HG03060 (cell line): ENCODE measurements around the gene KIFAP3.
"Not testable (repeated sequence)": the region's sequence is repeated elsewhere in the genome, so short reads cannot be mapped to it uniquely, and the experiment has no call there.

Source experiments
- ATAC-seq: cut with Tn5 transposase; IDR thresholded peaks from one replicate; pipeline ENCODE4 v1.9.1; 2021; ENCODE audit warnings: low read depth, moderate number of reproducible peaks; ENCODE audit not compliant: unreplicated experiment

KIFAP3 gene

DNA sequence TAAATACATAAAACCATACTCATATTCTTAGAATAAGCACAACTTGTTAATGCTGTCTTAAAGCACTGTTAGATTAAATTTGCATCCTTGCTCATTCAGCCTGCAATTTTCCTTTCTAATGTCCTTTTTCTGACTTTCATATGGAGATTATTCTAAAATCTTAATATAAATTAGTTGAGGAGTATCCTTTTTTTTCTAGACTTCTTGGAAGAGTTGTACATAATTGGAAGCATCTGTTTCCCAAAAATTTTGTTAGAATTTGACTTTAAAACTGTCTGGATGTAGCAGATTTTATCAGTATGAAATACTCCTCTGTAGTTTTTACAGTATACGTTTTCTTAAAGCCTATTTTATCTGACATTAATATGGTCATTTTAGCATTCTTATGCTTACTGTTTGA lies 9.7 kb downstream of the KIFAP3 start:
- no peak for ATAC-seq

DNA sequence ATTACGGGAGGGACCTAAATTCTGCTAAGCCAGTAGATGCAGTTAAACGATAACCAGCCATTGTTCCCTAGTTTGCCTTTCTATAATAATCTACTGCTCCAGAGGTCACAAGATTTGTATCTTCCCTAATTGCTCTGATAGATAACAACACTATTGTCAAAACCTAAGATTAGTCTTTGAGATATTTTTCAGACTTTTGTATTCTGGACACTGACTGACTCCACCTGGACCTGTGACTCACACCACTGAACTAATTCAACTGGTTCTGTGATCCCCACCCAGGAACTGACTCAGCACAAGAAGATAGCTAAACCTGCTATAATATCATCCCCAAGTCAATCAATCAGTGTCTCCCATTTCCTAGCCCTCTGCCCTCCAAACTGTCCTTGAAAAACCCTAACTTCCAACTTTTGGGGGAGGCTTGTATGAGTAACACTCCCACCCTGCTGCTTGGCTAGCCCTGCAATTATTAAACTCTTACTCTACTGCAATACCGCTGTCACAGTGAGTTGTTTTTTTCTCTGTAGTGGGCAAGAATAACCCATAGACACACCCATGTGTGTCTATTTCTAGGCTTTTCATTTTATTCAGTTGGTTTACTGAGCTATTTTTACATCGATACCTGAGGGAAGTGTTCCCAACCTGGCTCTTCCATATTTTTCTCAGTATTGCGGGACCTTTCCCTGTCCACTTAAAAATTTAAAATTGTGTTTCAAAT lies 11.2 kb downstream of the KIFAP3 start:
- ATAC-seq, result no peak

DNA sequence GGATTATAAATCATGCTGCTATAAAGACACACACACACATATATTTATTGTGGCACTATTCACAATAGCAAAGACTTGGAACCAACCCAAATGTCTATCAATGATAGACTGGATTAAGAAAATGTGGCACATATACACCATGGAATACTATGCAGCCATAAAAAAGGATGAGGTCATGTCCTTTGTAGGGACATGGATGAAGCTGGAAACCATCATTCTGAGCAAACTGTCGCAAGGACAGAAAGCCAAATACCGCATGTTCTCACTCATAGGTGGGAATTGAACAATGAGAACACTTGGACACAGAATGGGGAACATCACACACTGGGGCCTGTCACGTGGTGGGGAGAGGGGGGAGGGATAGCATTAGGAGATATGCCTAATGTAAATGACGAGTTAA lies 12.8 kb downstream of the KIFAP3 start:
- not testable (repeated sequence) for ATAC-seq

DNA sequence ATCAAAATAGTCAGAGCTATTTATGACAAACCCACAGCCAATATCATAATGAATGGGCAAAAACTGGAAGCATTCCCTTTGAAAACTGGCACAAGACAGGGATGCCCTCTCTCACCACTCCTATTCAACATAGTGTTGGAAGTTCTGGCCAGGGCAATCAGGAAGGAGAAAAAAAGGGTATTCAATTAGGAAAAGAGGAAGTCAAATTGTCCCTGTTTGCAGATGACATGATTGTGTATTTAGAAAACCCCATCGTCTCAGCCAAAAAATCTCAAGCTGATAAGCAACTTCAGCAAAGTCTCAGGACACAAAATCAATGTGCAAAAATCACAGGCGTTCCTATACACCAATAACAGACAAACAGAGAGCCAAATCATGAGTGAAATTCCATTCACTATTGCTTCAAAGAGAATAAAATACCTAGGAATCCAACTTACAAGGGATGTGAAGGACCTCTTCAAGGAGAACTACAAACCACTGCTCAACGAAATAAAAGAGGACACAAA lies 14.4 kb downstream of the KIFAP3 start:
- not testable (repeated sequence) for ATAC-seq

DNA sequence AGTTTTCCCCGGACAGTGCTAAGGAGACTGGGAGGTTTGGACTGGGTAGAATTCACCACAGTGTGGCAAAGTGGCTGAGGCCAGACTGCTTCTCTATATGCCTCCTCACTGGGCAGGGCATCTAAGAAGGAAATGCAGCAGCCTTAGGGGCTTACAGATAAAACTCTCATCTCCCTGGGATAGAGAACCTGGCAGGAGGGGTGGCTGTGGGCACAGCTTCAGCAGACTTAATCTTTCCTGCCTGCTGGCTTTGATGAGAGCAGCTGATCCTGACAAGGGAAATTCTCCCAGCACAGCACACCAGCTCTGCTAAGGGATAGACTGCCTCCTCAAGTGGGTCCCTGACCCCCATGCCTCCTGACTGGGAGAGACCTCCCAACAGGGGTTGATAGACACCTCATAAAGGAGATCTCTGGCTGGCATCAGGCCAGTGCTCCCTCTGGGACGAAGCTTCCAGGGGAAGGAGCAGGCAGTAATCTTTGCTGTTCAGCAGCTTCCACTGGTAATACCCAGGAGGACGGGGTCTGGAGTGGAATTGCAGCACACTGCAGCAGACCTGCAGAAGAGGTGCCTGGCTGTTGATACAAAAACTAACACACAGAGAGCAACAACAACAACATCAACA lies 25.2 kb downstream of the KIFAP3 start:
- no peak for ATAC-seq

DNA sequence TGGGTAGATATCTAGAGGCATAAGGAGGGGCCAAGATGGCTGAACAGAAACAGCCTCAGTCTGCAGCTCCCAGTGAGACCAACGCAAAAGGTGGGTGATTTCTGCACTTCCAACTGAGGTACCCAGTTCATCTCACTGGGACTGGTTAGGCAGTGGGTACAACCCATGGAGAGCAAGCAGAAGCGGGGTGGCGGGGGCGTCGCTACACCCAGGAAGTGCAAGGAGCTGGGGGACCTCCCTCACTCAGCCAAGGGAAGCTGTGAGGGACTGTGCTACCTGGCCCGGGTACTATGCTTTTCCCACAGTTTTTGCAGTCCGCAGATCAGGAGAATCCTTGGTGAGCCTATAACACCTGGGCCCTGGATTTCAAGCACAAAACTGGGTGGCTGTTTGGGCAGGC lies 26.0 kb downstream of the KIFAP3 start:
- ATAC-seq, result no peak

DNA sequence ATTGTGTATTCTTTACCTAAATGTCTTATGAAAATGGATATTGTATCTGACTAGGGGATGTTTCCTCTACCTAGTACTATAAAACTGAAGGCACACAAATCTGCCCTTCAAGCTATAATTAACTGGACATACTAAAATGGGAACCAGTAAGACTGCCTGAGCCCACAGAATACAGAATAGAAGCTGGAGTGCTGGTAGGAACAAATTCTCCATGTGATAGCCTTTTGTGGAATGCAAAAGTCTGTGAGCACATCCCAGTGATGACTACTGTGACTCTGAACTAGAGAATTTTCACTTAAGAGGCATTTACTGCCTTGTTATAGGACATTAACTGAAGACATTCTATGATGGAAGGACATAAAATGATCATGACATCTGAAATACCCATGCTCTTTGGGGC lies 30.3 kb downstream of the KIFAP3 start:
- ATAC-seq, result no peak

DNA sequence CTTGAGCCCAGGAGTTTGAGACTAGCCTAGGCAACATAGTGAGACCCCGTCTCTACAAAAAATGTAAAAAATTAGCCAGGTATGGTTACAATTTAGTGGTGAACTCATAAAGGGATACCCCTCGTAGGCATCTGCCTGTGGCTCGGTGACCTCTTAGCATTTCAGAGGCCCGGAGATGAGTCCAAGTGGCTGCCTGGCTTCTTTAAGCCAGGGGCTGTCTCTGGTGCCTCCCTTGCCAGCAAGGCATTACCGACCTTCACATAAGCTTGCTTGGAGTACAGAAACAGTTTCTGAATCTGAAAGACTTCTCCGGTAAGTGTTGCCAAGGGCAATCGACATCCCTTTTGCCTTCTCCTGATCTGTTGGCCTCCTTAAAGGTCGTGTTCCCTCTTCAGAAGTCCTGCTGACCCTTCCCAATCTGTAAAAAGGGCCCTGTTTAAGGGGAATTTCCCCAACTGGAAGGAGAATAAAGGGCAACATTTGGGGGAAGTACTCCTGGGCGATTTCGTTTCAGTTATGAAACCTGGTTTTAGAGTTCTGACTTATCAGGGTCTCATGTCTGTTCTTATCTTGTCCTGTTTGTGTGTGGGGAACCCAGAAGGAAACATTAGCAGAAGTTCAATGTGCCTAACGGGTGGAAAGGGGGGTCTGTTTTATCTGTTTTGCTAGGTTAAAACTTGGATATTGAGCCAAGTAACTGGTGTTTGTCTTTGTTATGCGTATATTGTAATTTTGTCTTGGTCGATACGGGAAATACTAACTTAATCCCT lies 32.9 kb downstream of the KIFAP3 start:
- ATAC-seq, result no peak

DNA sequence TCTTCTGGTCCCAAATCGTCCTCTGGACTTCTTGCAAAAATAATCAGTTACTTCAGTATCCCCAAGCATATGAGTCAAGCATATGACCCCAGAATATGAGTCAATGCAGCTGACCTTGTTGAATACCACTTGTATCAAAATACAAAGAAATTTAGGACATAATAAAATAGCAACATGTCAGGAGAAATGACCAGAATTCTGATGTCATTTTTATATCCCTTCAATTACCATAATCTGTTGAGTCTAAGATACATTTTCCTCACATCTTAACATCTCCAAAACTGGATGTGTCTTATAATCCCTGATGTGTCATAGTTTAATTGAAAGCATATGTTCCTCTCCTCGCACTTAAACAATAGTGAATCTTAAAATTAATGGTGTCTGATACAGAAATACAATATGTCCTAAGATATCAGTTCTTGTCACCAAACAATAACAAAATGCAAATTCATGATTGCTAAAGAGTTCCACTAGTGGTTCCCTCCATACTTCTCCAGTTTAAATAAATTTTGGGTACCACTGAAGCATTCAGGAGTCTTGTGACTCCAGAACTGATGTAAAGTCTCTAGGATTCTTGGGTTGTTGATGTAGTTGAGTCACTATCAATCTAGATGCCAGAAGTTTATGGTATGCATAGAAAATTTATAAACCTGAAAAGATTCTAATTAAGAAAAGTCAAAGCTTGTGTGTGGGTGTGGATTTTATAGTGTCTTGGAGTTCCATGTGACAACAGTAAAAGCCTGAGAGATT lies 41.8 kb downstream of the KIFAP3 start:
- no peak for ATAC-seq

DNA sequence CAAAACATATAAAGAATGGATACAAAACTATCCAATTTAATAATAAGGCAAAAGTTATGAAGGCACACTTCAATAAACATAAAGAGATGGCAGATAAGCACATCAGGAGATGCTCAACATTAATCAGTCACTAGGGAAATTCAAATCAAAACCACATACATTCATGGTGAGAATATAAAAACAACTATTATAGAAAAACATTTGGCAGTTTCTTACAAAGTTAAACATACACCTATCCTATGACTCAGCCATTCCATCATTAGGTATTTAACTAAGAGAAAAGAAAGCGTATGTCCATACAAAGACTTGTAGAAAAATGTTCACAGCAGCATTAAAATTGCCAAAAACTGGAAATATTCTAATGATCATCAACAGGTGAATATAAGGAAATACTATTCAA lies 44.3 kb downstream of the KIFAP3 start:
- ATAC-seq, result no peak

DNA sequence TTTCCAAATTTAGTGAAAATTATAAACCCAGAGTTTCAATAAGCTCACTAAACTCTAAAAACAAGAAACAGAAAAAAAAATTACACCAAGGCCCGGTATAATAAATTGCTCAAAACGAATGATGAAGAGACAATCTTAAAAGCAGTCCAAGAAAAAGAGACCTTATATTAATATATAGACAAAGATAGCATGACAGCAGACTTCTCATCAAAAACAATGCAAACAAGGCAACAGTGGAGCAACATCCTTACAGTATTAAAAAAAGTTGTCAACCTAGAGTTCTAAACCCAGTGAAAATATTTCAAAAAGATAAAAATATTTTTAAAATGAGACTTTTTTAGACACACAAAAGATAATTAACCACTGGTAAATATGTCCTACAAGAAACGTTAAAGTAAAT lies 46.7 kb downstream of the KIFAP3 start:
- no peak for ATAC-seq

DNA sequence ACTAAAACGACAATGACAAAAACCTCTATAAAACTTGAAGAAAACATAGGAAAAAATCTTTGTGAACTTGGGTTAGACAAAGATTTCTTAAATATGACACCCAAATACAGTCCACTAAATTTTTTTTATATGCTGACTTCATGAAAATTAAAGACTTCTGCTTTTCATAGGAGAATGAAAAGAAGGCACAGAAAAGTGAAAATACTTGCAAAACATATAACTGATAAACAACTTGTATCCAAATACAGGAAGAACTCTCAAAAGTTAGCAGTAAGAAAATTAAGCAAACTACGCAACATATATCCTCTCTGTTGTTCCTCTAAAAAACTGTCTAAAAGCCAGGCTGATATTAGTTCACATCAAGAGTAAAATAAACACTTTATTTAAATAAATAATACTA lies 53.6 kb downstream of the KIFAP3 start:
- ATAC-seq, result no peak

DNA sequence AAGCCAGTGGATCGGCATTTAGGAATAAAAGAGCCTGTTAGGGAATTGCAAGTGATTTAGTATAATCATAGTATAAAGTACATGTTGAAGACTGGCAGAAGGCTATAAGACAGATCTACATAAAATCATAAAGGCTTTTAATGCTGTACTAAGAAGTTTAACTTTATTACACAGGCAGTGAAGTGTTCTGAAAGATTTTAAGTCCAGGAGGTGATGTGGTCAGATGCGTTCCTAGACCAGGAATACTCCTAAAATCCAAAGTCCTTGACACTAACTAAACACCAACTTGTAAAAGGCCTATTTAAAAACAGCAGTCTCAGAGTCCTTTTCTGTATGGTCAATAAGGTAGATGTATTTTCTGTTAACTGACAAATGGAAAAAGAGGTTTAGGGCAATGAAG lies 57.0 kb downstream of the KIFAP3 start:
- ATAC-seq, result no peak

DNA sequence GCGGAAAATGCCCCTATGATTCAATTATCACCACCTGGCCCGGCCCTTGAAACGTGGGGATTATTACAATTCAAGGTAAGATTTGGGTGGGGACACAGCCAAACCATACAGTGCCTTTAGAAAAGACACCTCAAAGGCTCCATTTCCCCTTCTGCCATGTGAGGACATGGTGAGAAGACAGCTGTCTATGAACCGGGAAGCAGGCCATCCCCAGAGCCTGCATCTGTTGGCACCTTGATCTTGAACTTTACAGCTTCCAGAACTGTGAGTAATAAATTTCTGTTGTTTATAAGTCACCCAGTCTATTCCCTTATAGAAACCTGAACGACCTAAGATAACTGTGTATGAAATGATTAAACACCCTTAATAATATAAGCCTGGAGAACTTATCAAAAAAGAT lies 61.6 kb downstream of the KIFAP3 start:
- ATAC-seq, result no peak

DNA sequence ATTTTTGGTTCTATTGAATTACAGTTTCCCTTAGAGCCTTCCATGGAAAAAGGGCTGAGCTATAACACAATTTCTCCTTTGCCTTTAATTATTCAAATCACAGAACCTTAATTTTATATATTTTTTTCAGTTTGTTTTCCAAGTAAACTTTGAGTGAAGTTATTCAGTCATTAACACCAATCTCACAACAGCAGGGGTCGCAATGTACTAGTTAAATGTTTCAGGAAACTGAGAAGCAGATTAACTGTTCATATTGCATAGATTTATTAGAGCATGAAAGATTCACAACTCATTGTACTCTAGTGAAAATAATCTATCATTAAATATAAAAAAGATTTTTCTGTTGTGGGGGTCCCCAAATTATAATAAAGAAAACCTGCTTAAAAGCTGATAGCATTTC lies 64.1 kb downstream of the KIFAP3 start:
- no peak for ATAC-seq

DNA sequence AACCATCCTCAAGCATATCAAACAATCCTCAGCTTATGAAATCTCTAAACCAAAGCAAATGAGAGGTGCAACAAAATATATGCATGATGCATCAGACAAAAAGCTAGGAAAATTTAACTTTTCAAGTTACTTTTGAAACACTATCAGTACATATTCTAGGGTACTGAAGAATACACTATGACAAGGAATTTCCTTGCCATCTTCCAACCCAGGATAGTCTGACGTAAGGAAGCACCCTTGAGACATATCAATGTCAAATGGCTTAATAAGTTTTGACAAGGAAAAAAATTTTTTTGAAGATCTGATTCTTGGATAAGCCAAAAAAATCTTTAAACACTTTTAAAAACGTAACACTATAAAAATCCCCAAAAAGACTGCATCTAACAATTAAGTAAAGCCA lies 64.9 kb downstream of the KIFAP3 start:
- ATAC-seq, result no peak

DNA sequence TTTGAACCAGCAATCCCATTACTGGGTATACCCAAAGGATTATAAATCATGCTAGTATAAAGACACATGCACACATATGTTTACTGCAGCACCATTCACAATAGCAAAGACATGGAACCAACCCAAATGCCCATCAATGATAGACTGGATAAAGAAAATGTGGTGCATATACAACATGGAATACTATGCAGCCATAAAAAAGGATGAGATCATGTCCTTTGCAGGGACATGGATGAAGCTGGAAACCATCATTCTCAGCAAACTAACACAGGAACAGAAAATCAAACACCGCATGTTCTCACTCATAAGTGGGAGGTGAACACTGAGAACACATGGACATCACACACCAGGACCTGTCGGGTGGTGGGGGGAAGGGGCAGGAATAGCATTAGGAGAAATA lies 65.8 kb downstream of the KIFAP3 start:
- not testable (repeated sequence) for ATAC-seq

DNA sequence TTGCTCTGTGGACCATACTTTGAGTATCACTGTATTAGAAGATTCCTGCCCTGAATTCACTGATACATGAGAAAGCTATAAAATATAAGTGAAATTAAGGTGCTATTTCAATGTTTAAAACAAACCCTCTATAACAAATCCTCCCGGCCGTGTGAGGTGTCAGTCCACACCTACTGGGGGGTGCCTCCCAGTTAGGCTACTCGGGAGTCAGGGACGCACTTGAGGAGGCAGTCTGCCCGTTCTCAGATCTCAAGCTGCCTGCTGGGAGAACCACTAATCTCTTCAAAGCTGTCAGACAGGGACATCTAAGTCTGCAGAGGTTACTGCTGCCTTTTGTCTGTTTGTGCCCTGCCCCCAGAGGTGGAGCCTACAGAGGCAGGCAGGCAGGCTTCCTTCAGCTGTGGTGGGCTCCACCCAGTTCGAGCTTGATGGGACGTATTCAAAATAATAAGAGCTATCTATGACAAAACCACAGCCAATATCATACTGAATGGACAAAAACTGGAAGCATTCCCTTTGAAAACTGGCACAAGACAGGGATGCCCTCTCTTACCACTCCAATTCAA lies 71.1 kb downstream of the KIFAP3 start:
- not testable (repeated sequence) for ATAC-seq

DNA sequence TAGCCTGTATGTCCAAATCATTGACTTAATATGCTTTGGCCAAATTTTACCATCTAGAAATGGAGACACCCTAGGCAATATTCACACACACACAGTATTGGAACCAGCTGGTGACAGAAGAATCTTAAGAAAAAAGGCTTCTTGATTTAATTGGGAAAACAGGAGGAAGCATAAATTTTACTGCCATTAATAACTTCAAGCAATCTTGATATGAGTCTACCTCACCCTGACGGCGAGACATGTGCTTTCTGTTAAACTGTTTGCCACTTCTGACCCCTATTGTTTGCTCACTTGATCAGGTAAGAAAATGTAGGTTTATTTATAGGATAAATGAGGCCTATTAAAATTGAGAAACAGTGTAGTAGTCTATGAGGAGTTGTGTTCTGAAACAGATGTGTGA lies 73.2 kb downstream of the KIFAP3 start:
- no peak for ATAC-seq

DNA sequence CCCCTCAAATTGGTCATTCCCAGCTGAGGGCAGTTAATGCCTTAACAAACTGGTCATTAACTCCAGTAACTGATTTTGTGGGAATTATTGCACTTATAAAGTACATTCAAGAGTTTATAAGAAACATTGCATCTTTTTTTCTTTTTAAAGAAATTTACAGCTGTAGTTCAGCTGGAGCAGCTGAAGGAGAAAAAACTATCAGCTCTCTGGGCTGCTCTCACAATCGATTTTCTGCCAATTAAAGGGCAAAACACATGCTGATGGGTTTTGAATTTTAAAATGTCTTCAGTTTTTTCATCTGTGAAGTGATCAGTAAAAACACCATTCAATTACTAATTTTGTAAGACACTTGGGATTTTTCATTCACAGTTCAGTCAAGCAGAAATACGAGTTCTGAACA lies 74.7 kb downstream of the KIFAP3 start:
- ATAC-seq, result no peak

DNA sequence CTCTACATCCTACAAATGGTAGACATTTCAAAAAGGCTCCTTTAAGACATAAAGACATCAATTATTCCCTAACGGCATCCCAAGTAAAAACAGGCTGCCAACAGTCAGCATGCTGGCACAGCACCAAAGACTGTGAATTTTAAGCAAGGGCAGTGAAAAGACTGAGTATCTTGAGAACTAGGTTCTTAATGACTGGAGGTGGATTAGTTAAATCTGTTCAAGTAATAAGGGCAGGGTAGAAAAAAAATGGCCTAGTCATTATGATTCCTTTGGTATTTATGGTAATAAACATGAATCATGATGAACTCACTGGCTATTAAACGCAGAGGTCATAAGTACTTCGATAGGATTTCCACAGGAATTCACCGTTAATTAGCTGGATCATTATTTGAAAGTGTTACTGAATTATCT lies 75.2 kb downstream of the KIFAP3 start:
- ATAC-seq, result no peak
